Bronchial epithelial cell (primary cell): ENCODE results near the gene ZP4. TPM values are rescaled to one million over a fixed set of nuclear protein-coding genes. Genes with fewer than 3 reads are reported as not detected.
A peak's percentile ranks its signal among the peaks of the same experiment; 100 is the strongest.

Source experiments
- DNase-seq: peaks from one replicate; pipeline ENCODE4 v3.0.0-alpha.2; 2010; ENCODE audit warnings: low read depth
- FAIRE-seq: peaks from 2 replicates; lab custom pipeline; 2011; peaks lifted over from hg19 to GRCh38; lab: Jason Lieb, UNC
- H3K27me3 ChIP-seq: 2 replicates; pipeline ENCODE4 v1.5.1; 2011; ENCODE audit warnings: low read length; ENCODE audit not compliant: control insufficient read depth, insufficient read depth
- H3K36me3 ChIP-seq: 2 replicates; pipeline ENCODE4 v1.5.1; 2011; ENCODE audit warnings: low read length; ENCODE audit not compliant: control insufficient read depth, insufficient read depth
- H3K4me3 ChIP-seq: 2 replicates; pipeline ENCODE4 v1.5.1; 2011; ENCODE audit warnings: mild to moderate bottlenecking, low read depth, low read length, control low read depth
- total RNA-seq: library from RNA; depleted of rRNA; stranded (reverse); fragments of >200 nt; gene quantifications from 2 replicates; pipeline ENCODE4 v1.2.1, GENCODE V29; 2014
- TF ChIP-seq, protein P1 (sequence below): IDR thresholded peaks from 2 replicates; pipeline ENCODE4 v1.5.1; 2011; ENCODE audit warnings: mild to moderate bottlenecking, moderate library complexity, low read length, control low read depth, inconsistent platforms; ENCODE audit not compliant: insufficient read depth, severe bottlenecking

Gene ZP4, protein sequence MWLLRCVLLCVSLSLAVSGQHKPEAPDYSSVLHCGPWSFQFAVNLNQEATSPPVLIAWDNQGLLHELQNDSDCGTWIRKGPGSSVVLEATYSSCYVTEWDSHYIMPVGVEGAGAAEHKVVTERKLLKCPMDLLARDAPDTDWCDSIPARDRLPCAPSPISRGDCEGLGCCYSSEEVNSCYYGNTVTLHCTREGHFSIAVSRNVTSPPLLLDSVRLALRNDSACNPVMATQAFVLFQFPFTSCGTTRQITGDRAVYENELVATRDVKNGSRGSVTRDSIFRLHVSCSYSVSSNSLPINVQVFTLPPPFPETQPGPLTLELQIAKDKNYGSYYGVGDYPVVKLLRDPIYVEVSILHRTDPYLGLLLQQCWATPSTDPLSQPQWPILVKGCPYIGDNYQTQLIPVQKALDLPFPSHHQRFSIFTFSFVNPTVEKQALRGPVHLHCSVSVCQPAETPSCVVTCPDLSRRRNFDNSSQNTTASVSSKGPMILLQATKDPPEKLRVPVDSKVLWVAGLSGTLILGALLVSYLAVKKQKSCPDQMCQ
- not detected in 2 replicates for total RNA-seq

DNA sequence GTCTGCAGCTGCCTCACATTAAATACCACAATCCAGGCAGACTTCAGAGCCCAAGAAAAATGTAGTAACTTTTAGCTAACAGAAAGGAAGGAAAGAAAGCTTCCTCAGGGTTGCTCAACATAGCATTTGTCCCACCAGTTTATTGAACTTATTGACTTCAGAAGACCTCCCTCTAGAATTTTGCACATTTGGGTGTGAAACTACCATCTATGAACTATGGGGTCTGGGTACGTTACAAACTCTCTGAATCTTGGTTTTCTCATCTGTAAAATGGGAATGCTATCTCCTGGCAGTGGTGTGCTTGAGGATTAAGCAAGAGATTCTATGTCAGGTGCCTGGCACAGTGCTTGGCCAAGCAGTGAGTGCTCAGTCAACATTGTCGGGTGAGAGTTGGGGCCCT, at the start of gene ZP4:
Gene ZP4 (minus strand): TSS at position 101 of the 400 bp plus-strand sequence. CDS start 287 bp downstream, outside the sequence.
- Histone ChIP-seq H3K36me3 (no peaks in the 10 kb centered on the region), H3K4me3 (no peak within 1 kb of the TSS), H3K27me3 (no peaks in the 10 kb centered on the region)
- FAIRE-seq: no peak
- TF ChIP-seq, protein P1, sequence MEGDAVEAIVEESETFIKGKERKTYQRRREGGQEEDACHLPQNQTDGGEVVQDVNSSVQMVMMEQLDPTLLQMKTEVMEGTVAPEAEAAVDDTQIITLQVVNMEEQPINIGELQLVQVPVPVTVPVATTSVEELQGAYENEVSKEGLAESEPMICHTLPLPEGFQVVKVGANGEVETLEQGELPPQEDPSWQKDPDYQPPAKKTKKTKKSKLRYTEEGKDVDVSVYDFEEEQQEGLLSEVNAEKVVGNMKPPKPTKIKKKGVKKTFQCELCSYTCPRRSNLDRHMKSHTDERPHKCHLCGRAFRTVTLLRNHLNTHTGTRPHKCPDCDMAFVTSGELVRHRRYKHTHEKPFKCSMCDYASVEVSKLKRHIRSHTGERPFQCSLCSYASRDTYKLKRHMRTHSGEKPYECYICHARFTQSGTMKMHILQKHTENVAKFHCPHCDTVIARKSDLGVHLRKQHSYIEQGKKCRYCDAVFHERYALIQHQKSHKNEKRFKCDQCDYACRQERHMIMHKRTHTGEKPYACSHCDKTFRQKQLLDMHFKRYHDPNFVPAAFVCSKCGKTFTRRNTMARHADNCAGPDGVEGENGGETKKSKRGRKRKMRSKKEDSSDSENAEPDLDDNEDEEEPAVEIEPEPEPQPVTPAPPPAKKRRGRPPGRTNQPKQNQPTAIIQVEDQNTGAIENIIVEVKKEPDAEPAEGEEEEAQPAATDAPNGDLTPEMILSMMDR: no peak
- no peak for DNase-seq

DNA sequence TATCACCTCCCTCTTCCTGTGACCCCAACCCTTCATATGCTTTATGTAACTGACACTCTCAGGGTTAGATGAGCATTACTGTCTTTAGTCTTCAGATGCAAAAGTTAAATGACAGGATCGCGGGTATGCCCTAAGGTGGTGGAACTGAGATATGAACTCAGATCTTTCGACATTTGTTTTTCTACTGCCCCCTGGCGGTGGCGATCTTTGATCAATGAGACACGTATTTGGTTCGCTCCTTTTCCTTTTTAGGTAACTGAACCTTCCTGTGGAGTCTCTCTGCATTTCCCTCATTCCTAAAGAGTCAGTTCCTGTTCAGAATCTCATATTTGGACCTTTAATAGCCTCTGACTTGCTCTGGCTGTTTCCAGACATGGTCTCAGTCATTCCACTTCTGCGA, 47.8 kb upstream of the ZP4 start:
- FAIRE-seq (no peak), DNase-seq (no peak)

DNA sequence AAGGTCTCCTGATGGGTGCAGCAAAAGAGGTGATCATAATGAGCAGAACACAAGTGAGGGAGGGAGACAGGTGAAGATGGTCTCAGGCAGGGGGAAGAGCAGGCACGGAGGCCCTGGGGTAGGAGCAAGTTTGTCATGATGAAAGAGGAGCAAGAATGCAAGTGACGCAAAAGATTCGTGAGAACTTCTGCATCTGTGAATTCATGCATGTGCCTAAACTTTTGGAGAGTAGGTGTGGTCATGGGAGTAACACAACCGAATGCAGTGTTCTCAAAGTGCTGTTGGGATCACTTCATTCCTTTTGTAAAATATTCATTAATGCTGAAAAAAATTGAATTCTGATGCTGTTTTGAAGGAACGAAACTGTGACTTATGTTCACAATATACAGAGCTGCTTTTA, 47.3 kb upstream of the ZP4 start:
- FAIRE-seq (no peak), DNase-seq (no peak)
- Histone ChIP-seq H3K36me3 (no peaks in the 10 kb centered on the region), H3K4me3 (no peak overlapping the region), H3K27me3 (no peaks in the 10 kb centered on the region)
- TF ChIP-seq, protein P1: no peak

More for the DNA sequence above, 47.8 kb upstream of the ZP4 start:
- Histone ChIP-seq H3K27me3 (no peaks in the 10 kb centered on the region), H3K4me3 (no peak overlapping the region), H3K36me3 (no peaks in the 10 kb centered on the region)
- TF ChIP-seq, protein P1: no peak

DNA sequence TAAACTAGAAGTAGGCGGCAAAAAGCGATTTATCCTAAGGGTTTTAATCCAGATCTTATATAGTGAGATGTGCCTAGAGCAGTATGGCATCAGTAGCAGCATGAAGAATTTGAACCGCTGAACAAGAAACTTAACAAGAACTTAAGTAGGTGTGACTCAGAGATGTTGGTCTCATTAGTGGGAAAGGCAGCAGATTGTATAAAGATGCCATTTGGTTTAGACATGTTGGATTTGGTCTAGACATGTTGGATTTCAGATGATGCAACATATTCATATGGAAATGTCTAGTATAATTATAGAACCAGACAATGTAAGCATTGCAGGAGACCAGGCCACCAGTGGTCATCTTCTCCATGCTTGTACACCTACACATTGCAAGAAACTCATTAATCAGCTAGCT, 42.1 kb upstream of the ZP4 start:
- H3K4me3 ChIP-seq: no peak overlapping the region
- H3K27me3 ChIP-seq: no peaks in the 10 kb centered on the region
- no peak for FAIRE-seq
- H3K36me3 ChIP-seq: no peaks in the 10 kb centered on the region
- peak; percentile 95 for DNase-seq
- TF ChIP-seq, protein P1: no peak

DNA sequence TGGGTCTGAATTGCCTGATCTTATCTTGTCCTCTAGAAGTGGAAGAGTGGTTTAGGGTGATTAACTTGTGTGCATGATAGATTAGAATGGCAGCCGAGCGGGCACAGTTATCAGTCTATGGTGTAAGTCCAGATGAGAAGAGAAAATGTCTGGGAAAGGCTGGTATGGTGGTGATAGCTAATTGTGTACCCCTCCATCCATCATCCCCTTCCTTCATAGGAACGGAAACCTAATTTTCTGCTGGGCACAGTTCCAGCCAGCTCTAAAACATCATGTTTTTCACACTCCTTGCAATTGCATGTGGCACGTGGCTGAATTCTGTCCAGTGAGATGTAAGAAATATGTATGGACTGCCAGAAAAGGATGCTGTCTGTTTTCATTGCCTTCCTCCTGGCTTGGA, 40.9 kb upstream of the ZP4 start:
- no peaks in the 10 kb centered on the region for H3K27me3 ChIP-seq
- no peak for DNase-seq
- TF ChIP-seq, protein P1: no peak
- H3K4me3 ChIP-seq: no peak overlapping the region
- FAIRE-seq: no peak
- no peaks in the 10 kb centered on the region for H3K36me3 ChIP-seq
